HepG2 (cell line): ENCODE data around the gene ST3GAL5. TPM values are rescaled to one million over a fixed set of nuclear protein-coding genes. Genes with fewer than 3 reads are reported as not detected.

Experiments
- CEBPG ChIP-seq: IDR thresholded peaks from 2 replicates; pipeline ENCODE4 v1.6.1; 2016
- ETV5 ChIP-seq: IDR thresholded peaks from 2 replicates; pipeline ENCODE4 v1.6.1; 2018; ENCODE audit warnings: missing biosample characterization, missing genetic modification reagents, inconsistent platforms, borderline replicate concordance
- FOXA1 ChIP-seq, 2 experiments: fragments of 450-650 bp in 1 of 2; sonication (generic) in 1 of 2; formaldehyde crosslinking in 1 of 2; IDR thresholded peaks; 2 replicates each; pipeline versions ENCODE4 v1.4.0 to v1.6.1; 2016 to 2020; ENCODE audit warnings: missing genetic modification reagents in 1 of 2
- NCOA2 ChIP-seq: sonication (generic); formaldehyde crosslinking; IDR thresholded peaks from 2 replicates; pipeline ENCODE4 v1.8.0; 2022; ENCODE audit warnings: inconsistent platforms
- PATZ1 ChIP-seq: sonication (generic); formaldehyde crosslinking; IDR thresholded peaks from 2 replicates; pipeline ENCODE4 v1.4.0; 2020; ENCODE audit warnings: missing genetic modification reagents
- RBM39 ChIP-seq: fragments of 200-400 bp; formaldehyde crosslinking; IDR thresholded peaks from one replicate; pipeline ENCODE4 v1.6.1; 2018; ENCODE audit warnings: antibody characterized with exemption, mild to moderate bottlenecking, low read depth, low read length; ENCODE audit not compliant: poor library complexity, severe bottlenecking
- RXRB ChIP-seq: IDR thresholded peaks from 2 replicates; pipeline ENCODE4 v1.6.1; 2016; ENCODE audit warnings: borderline replicate concordance, missing genetic modification reagents, missing compliant biosample characterization
- SP5 ChIP-seq: IDR thresholded peaks from 2 replicates; pipeline ENCODE4 v1.6.1; 2016; ENCODE audit warnings: low read depth, borderline replicate concordance
- TEAD3 ChIP-seq: optimal IDR thresholded peaks from 2 replicates; pipeline ENCODE3; 2016; ENCODE audit warnings: borderline replicate concordance
- UBTF ChIP-seq: sonication (generic); formaldehyde crosslinking; IDR thresholded peaks from 2 replicates; pipeline ENCODE4 v1.4.0; 2020; ENCODE audit warnings: mild to moderate bottlenecking, missing genetic modification reagents
- ZNF597 ChIP-seq: sonication (generic); formaldehyde crosslinking; IDR thresholded peaks from 2 replicates; pipeline ENCODE4 v1.5.0; 2020; ENCODE audit warnings: missing genetic modification reagents
- polyA plus RNA-seq, 8 experiments: library from polyadenylated mRNA; depleted of rRNA in 3 of 8; stranded (reverse) in 7 of 8; unstranded in 1 of 8; fragments of >200 nt; fragmentation: Illumina TruSeq in 4 of 8; extraction: Trizol in 4 of 8; gene quantifications; 2 replicates each; pipeline versions ENCODE4 v1.2.1 to v1.2.3, GENCODE V29; 2011 to 2016; ENCODE audit warnings: low read depth in 4 of 8, missing spikeins in 1 of 8, mixed read lengths in 1 of 8; ENCODE audit not compliant: insufficient read depth in 1 of 8
- total RNA-seq, 5 experiments: library from RNA; depleted of rRNA; stranded (reverse); fragments of >200 nt; fragmentation: Illumina TruSeq; extraction: Trizol; gene quantifications; 2 replicates each; pipeline ENCODE4 v1.2.3, GENCODE V29; 2016; ENCODE audit warnings: low read depth in 1 of 5

Gene ST3GAL5
- total and polyA plus RNA-seq, 2 of the 13 experiments (the other 11 are each of a cell fraction or from before 2014, with no cell fraction given), result 1.3 to 2.0 TPM

GRCh38 chr2:85794038-85794441 is 94.8 kb downstream of the ST3GAL5 start (continued):
- TF ChIP-seq PATZ1 (peak; percentile 65), RXRB (CRISPR knock-in tag) (peak; percentile 91), CEBPG (CRISPR knock-in tag) (0 out of 2 replicates have a peak, but pooled peaks have one; percentile 21), FOXA1 (IDR thresholded peaks at IDR 0.05) (no peak), FOXA1 (CRISPR knock-in tag; IDR thresholded peaks at IDR 0.05) (0 out of 2 replicates have a peak, but pooled peaks have one; percentile 40), TEAD3 (peak; percentile 33), SP5 (no peak), UBTF (CRISPR knock-in tag) (0 out of 2 replicates have a peak, but pooled peaks have one; percentile 11), RBM39 (no peak), ZNF597 (CRISPR knock-in tag) (no peak), ETV5 (CRISPR knock-in tag) (peak; percentile 53; the same call in 1 of the 2 replicates), NCOA2 (CRISPR knock-in tag) (peak; percentile 36; the same call in 1 of the 2 replicates)
- TF ChIP-seq, all 625 proteins: peak for 20
